ENCODE results near the gene PTTG1IP.

PTTG1IP gene

DNA sequence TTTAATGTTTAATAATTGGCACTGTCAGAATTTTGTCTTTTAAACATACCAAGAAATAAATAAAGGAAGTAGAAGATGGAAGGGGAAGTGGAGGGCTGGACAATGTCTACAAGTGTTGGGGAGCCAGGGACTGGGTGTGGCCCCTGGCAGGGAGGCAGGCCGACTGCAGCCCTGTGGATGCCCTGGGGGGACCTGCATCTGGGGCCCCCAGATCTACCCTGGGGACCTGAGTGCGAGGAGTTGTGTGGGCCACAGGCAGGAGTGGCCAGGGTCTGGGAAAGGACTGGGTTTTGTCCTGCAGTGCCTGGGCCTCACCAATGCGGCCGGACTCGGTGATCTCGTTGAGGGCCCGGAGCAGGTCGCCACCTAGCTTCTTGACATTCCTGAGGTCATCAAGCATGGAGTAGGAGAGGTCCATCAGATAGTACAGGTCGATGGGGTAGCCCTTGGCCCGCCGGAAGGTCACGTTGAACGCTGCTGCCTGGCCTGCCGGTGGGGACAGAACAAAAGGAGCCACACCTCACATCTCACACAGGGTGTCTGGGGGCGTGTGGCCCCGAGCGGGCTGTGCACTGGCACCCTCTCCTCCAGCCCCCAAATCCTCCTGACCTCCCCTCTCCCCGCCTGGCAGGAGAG is 29.7 kb upstream of the PTTG1IP start:
- no peak overlapping the region for H3K27ac ChIP-seq
- intact Hi-C loops (cut with DNase I; ENCODE audit: low total_unique reads): no loop called here
- no peak for DNase-seq
- H3K9me3 ChIP-seq: no peaks in the 10 kb centered on the region
- no peak overlapping the region for H3K4me3 ChIP-seq
- peaks cover 0 to 17% of the 10 kb centered on the region in 2 donors for H3K27me3 ChIP-seq
- H3K36me3 ChIP-seq: no peaks in the 10 kb centered on the region
- peaks cover 0 to 18% (median 9%) of the 10 kb centered on the region in 4 donors for H3K4me1 ChIP-seq
- no peak for TF ChIP-seq CTCF (IDR thresholded peaks at IDR 0.05)

- H3K27me3 ChIP-seq: peaks cover 0 to 17% of the 10 kb centered on the region in 2 donors
- intact Hi-C loops (cut with DNase I; ENCODE audit: low total_unique reads): no loop called here
- no peak overlapping the region for H3K4me3 ChIP-seq
- H3K9me3 ChIP-seq: no peaks in the 10 kb centered on the region
- TF ChIP-seq CTCF (IDR thresholded peaks at IDR 0.05): no peak
- DNase-seq: no peak
- peaks cover 0 to 12% (median 2%) of the 10 kb centered on the region in 4 donors for H3K4me1 ChIP-seq
- H3K36me3 ChIP-seq: no peaks in the 10 kb centered on the region
- no peak overlapping the region for H3K27ac ChIP-seq
Observed at GRCh38 chr21:44902268-44903049, 29.0 kb upstream of the PTTG1IP start.

DNA sequence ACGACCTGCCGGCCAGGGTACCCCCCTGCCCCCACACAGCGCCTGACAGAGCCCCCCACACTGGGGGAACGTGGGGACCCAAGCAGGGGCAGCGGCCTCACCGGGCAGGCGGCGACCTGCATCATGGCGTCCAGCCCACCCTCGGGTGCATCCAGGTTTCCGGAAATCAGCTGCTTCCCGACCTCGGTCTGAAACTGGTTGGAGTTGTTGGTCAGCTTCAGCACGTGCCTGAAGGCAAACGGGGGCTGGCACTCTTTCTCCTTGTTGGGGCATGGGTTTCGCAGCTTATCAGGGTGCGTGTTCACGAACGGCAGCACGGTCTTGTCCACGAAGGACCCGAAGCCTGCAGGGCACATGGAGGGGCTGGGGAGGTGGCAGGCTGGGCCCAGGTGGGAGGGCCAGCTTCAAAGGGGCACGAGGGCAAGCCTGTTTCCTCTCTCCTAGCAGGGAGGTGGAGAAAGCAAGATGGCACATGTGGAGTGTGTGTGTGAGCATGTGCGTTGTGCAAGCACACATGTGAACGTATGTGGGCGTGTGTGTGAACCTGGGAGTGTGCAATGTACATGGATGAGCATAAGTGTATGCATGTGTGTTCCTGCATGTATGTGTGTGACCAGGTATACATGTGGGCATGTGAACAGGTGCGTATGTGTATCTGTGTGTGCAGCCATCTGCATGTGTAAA is 28.0 kb upstream of the PTTG1IP start:
- H3K4me1 ChIP-seq: peaks cover 0 to 7% (median 0%) of the 10 kb centered on the region in 4 donors
- H3K27ac ChIP-seq: no peak overlapping the region
- no peak overlapping the region for H3K4me3 ChIP-seq
- no peaks in the 10 kb centered on the region for H3K36me3 ChIP-seq
- intact Hi-C loops (cut with DNase I; ENCODE audit: low total_unique reads): no loop called here
- no peak for TF ChIP-seq CTCF (IDR thresholded peaks at IDR 0.05)
- no peak for DNase-seq
- no peaks in the 10 kb centered on the region for H3K9me3 ChIP-seq
- peaks cover 0 to 17% of the 10 kb centered on the region in 2 donors for H3K27me3 ChIP-seq

DNA sequence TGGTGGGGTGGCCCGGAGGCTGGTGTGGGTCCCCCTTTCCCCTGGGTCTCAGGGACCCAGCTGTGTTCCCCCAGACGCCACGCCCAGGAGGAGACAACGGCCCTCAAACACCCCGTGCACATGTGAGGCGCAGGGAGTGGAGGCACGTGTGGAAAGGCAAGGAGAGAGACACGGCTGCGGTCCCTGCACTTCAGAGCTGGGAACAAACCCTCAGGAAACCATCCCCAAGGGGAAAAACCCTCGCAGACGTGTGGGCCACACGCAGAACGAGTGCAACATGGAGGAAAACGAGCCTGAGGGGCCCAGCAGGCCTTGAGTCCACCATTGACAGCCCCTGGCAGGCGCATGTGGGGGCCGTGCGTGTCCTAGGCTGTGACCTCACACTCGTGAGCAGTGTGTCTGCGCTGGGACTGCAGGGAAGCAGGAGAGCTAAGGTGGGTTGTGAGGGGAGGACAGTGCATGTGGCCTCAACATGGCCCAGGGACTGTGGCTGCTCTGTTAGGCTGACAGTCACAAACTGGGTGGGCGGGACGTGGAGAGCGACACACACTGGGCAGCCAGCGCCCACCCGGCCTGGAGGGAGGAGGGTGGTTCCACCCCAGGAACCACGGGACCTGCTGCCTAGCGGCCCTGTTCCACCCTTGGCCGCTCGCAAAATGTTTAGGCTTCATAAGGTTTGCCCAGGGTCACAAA is 27.2 kb upstream of the PTTG1IP start:
- peaks cover 0 to 7% (median 0%) of the 10 kb centered on the region in 4 donors for H3K4me1 ChIP-seq
- H3K27ac ChIP-seq: no peak overlapping the region
- intact Hi-C loops (cut with DNase I; ENCODE audit: low total_unique reads): no loop called here
- DNase-seq: no peak
- H3K36me3 ChIP-seq: no peaks in the 10 kb centered on the region
- H3K9me3 ChIP-seq: no peaks in the 10 kb centered on the region
- no peak for TF ChIP-seq CTCF (IDR thresholded peaks at IDR 0.05)
- H3K27me3 ChIP-seq: peaks cover 0 to 17% of the 10 kb centered on the region in 2 donors
- H3K4me3 ChIP-seq: no peak overlapping the region

DNA sequence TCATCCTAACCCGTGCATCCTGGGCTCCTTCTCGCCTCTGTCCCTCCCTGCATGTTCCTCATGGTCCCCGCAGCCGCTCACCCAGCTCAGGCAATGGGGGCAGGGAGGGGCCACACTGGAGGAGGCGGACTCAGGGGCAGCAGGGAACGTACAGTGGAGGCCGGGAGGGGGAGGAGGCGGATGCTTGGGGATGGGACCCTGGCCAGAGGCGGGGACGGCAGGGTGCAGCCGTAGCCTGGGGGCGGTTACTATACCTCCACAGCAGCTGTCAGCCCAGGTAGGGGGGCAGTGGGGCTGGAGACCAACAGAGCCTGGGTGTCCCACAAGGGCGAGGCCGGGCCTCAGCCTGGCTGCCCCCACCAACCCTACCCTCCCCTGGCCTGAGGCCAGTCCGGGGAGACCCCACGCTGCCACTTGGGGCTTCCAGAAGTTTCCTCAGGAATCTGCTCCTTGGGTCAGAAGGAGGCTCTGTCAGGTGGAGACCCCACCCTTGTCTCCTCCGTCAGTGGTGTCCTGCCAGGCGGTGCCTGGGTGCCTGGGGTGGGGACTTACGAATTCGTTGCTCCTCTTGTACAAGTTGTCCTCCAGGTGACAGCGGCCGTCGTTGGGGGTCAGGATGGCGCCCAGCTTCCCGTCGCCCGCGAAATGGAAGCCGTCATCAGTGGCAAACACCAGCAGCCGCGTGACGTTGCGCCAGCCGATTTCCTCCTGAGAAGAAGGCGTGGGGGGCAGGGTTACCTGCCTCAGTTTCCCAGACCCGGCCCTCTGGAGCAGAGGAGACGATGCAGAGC is 26.5 kb upstream of the PTTG1IP start:
- no peak for TF ChIP-seq CTCF (IDR thresholded peaks at IDR 0.05)
- Histone ChIP-seq H3K27me3 (peaks cover 0 to 17% of the 10 kb centered on the region in 2 donors), H3K4me3 (no peak overlapping the region), H3K27ac (no peak overlapping the region), H3K9me3 (no peaks in the 10 kb centered on the region), H3K4me1 (peaks cover 0 to 7% (median 0%) of the 10 kb centered on the region in 4 donors), H3K36me3 (no peaks in the 10 kb centered on the region)
- no peak for DNase-seq
- intact Hi-C loops (cut with DNase I; ENCODE audit: low total_unique reads): no loop called here

Data from tibial artery (tissue), 4 donors.